Epithelial cell of proximal tubule (primary cell): ENCODE results near the gene PATE2. TPM values are rescaled to one million over a fixed set of nuclear protein-coding genes. Genes with fewer than 3 reads are reported as not detected.
A peak's percentile ranks its signal among the peaks of the same experiment; 100 is the strongest.

Source experiments
- DNase-seq: peaks from one replicate; pipeline ENCODE4 v3.0.0-alpha.2; 2011; ENCODE audit warnings: low read depth
- H3K4me3 ChIP-seq: 2 replicates; pipeline ENCODE4 v1.5.1; 2011; ENCODE audit warnings: low read depth, mild to moderate bottlenecking, low read length
- CTCF ChIP-seq: conservative IDR thresholded peaks from 2 replicates; pipeline ENCODE4 v1.5.1; 2012; ENCODE audit warnings: low read depth, mild to moderate bottlenecking, low read length
- total RNA-seq: library from RNA; depleted of rRNA; stranded (reverse); fragments of >200 nt; gene quantifications from 2 replicates; pipeline ENCODE4 v1.2.3, GENCODE V29; 2015

PATE2 gene
- total RNA-seq, 1 donor from 2014 or later = not detected

- no peak for TF ChIP-seq CTCF
- no peak for DNase-seq
Observed at GRCh38 chr11:125766251-125766650, 12.4 kb downstream of the PATE2 start.

GRCh38 chr11:125763483-125763882, 15.1 kb downstream of the PATE2 start:
- H3K4me3 ChIP-seq = no peak overlapping the region
- no peak for DNase-seq
- no peak for TF ChIP-seq CTCF

More at GRCh38 chr11:125766251-125766650, 12.4 kb downstream of the PATE2 start:
- H3K4me3 ChIP-seq = no peak overlapping the region

- TF ChIP-seq CTCF = no peak
- H3K4me3 ChIP-seq = no peak overlapping the region
- no peak for DNase-seq
Observed at GRCh38 chr11:125762445-125762844, 16.2 kb downstream of the PATE2 start.

GRCh38 chr11:125756050-125756449, 22.6 kb downstream of the PATE2 start:
- TF ChIP-seq CTCF = no peak
- no peak overlapping the region for H3K4me3 ChIP-seq
- DNase-seq = no peak

DNA sequence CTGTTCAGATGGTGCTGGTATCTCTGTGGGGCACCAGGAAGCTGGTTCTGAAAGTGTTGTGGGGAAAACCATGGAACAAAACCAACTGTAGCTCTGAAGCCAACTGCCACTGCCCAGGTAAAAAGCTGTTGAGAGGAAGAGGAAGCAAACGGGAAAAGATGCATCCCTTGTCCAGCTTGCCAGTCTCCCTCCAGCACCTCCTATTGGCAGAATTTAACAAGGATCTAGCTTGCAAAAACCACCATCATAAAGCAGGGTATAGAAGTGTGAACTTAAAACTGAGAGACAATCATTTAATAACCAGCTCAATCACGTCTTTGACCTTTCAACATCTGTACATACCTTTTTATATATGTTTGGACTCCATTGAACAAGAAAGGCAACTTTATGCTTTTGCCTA, 28.0 kb downstream of the PATE2 start:
- DNase-seq = no peak
- H3K4me3 ChIP-seq = no peak overlapping the region
- TF ChIP-seq CTCF = peak; percentile 7

GRCh38 chr11:125745979-125746378, 32.6 kb downstream of the PATE2 start, which contains the start of gene PATE1:
Gene PATE1 (plus strand): TSS chr11:125746279. CDS start chr11:125746305, 26 bp downstream.
- DNase-seq = no peak
- H3K4me3 ChIP-seq = no peak within 1 kb of the TSS
- TF ChIP-seq CTCF = no peak

- no peak overlapping the region for H3K4me3 ChIP-seq
- TF ChIP-seq CTCF = no peak
- DNase-seq = no peak
Observed at GRCh38 chr11:125743681-125744080, 34.9 kb downstream of the PATE2 start.
